SK-N-SH (cell line): Measurements from ENCODE around the gene GNG12. TPM values are rescaled to one million over a fixed set of nuclear protein-coding genes. Genes with fewer than 3 reads are reported as not detected.
A peak's percentile ranks its signal among the peaks of the same experiment; 100 is the strongest.

Source experiments
- CTCF ChIA-PET: fragments of 300-600, 350-600 bp; formaldehyde crosslinking; extraction: SDS; loops from one replicate; lab custom pipeline; 2021; lab: Yijun Ruan, JAX
- POLR2A ChIA-PET: fragments of 350-600 bp; sonication (Branson Sonifier 250); formaldehyde crosslinking; extraction: SDS; loops from one replicate; lab custom pipeline; 2020; ENCODE audit warnings: antibody characterized with exemption, inconsistent platforms; lab: Yijun Ruan, JAX
- DNase-seq: peaks from one replicate; pipeline ENCODE4 v3.0.0; 2012
- H2AFZ ChIP-seq: fragments of 200-600 bp; sonication (generic); 2 replicates; pipeline ENCODE4 v1.8.1; 2016; ENCODE audit warnings: antibody characterized with exemption, mild to moderate bottlenecking, low read depth
- H3F3A ChIP-seq: fragments of 200-600 bp; sonication (generic); replicated peaks from 2 replicates; pipeline ENCODE3; 2016; ENCODE audit warnings: antibody characterized with exemption, mild to moderate bottlenecking; ENCODE audit not compliant: insufficient read depth
- H3K27ac ChIP-seq, 2 experiments: fragments of 200-500 bp in 1 of 2; fragments of 200-600 bp in 1 of 2; sonication (Bioruptor generic) in 1 of 2; sonication (generic), shearing (Covaris generic) in 1 of 2; 2 replicates each; pipeline versions ENCODE4 v1.5.1 to v1.6.1; 2014 to 2016; ENCODE audit warnings: low read depth in 2 of 2, inconsistent platforms in 1 of 2, low read length in 1 of 2, mild to moderate bottlenecking in 1 of 2, mixed read lengths in 1 of 2
- H3K27me3 ChIP-seq: fragments of 200-600 bp; sonication (generic), shearing (Covaris generic); 2 replicates; pipeline ENCODE4 v1.6.1; 2016; ENCODE audit warnings: mixed run types; ENCODE audit not compliant: insufficient read depth
- H3K36me3 ChIP-seq, 2 experiments: fragments of 200-500 bp in 1 of 2; fragments of 200-600 bp in 1 of 2; sonication (Bioruptor generic) in 1 of 2; sonication (generic) in 1 of 2; replicated peaks in 1 of 2; 2 replicates each; pipeline versions ENCODE3 to v1.5.1; 2014 to 2016; ENCODE audit warnings: low read length in 1 of 2, mild to moderate bottlenecking in 1 of 2; ENCODE audit not compliant: insufficient read depth in 2 of 2, control insufficient read depth in 1 of 2
- H3K4me1 ChIP-seq, 2 experiments: fragments of 200-500 bp in 1 of 2; fragments of 200-600 bp in 1 of 2; sonication (Bioruptor generic) in 1 of 2; sonication (generic), shearing (Covaris generic) in 1 of 2; 2 replicates each; pipeline versions ENCODE4 v1.5.1 to v1.6.1; 2014 to 2016; ENCODE audit warnings: low read depth in 1 of 2, low read length in 1 of 2, mixed run types in 1 of 2; ENCODE audit not compliant: insufficient read depth in 2 of 2, control insufficient read depth in 1 of 2
- H3K4me2 ChIP-seq: fragments of 200-600 bp; sonication (generic), shearing (Covaris generic); 2 replicates; pipeline ENCODE4 v1.6.1; 2017; ENCODE audit warnings: mixed run types
- H3K4me3 ChIP-seq, 2 experiments: fragments of 200-500 bp in 1 of 2; fragments of 200-600 bp in 1 of 2; sonication (Bioruptor generic) in 1 of 2; sonication (generic), shearing (Covaris generic) in 1 of 2; 2 replicates each; pipeline versions ENCODE4 v1.5.1 to v1.8.1; 2014 to 2016; ENCODE audit warnings: low read depth in 2 of 2, inconsistent platforms in 1 of 2, low read length in 1 of 2, mild to moderate bottlenecking in 1 of 2, mixed read lengths in 1 of 2, moderate library complexity in 1 of 2
- H3K79me2 ChIP-seq: fragments of 200-600 bp; sonication (generic); 2 replicates; pipeline ENCODE4 v1.8.1; 2017; ENCODE audit warnings: mild to moderate bottlenecking; ENCODE audit not compliant: insufficient read depth
- H3K9ac ChIP-seq: fragments of 200-600 bp; sonication (generic); 2 replicates; pipeline ENCODE4 v1.6.1; 2017; ENCODE audit warnings: mixed run types
- H3K9me2 ChIP-seq: fragments of 200-600 bp; sonication (generic); 2 replicates; pipeline ENCODE4 v1.6.1; 2017; ENCODE audit warnings: mixed run types
- H3K9me3 ChIP-seq: fragments of 200-600 bp; sonication (generic); 2 replicates; pipeline ENCODE4 v1.6.1; 2017; ENCODE audit warnings: mixed run types, mild to moderate bottlenecking, moderate library complexity
- H4K20me1 ChIP-seq: fragments of 200-600 bp; sonication (generic); 2 replicates; pipeline ENCODE4 v1.6.1; 2017; ENCODE audit warnings: mild to moderate bottlenecking, mixed run types; ENCODE audit not compliant: insufficient read depth
- FOXM1 ChIP-seq: IDR thresholded peaks from 2 replicates; pipeline ENCODE4 v1.4.0; 2012; ENCODE audit warnings: low read depth, mild to moderate bottlenecking
- MXI1 ChIP-seq: IDR thresholded peaks from 2 replicates; pipeline ENCODE4 v1.6.1; 2012; ENCODE audit warnings: mild to moderate bottlenecking, low read depth, low read length, improper control_type of control experiment
- RFX5 ChIP-seq: IDR thresholded peaks from 2 replicates; pipeline ENCODE4 v1.6.1; 2012; ENCODE audit warnings: mild to moderate bottlenecking, improper control_type of control experiment, low read length
- SIN3A ChIP-seq: IDR thresholded peaks from 2 replicates; pipeline ENCODE4 v1.6.1; 2012; ENCODE audit warnings: low read depth, mild to moderate bottlenecking, low read length, moderate library complexity, borderline replicate concordance
- WGBS: methylation state at CpG from one replicate; pipeline ENCODE4 v1.1.6; 2017; ENCODE audit warnings: low lambda C conversion rate; 5-methylcytosine and 5-hydroxymethylcytosine counted together
- polyA plus RNA-seq, 3 experiments: library from polyadenylated mRNA; depleted of rRNA; stranded (reverse); fragments of >200 nt; gene quantifications; 2 replicates each; pipeline ENCODE4 v1.2.3, GENCODE V29; 2012
- TF ChIP-seq, protein P1 (sequence below): IDR thresholded peaks from 2 replicates; pipeline ENCODE4 v1.4.0; 2012; ENCODE audit warnings: low read depth, borderline replicate concordance
- TF ChIP-seq, protein P2 (sequence below): IDR thresholded peaks from 2 replicates; pipeline ENCODE4 v1.6.1; 2012; ENCODE audit warnings: mild to moderate bottlenecking, low read depth, low read length, moderate library complexity

GNG12 gene
- polyA plus RNA-seq, 1 of the 3 experiments (the other 2 are of a cell fraction): 41.2 TPM

DNA sequence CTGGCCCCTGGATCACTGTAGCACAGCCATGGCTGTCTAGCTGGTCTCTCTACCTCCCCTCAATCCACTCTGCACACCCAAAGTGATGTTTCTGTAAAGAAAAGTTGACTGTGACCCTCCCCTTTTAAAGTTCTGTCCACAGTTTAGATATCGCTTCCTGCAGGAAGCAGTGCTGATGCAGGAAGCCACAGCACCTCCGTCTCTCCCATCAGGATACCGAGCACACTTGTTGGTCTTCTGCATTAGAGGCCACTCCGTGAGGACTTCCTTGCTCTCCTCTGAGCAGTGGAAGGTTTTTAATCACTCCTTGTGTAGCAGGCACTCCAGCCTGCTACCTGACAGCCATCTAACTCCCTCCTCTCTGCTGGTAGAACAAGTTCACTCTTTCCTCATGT lies 78.7 kb downstream of the GNG12 start:
- ChIA-PET POLR2A (interaction anchor here (0.7 kb wide), 1 partner anchor 68 kb away, joined by 5 read pairs; no protein-coding TSS in a partner anchor), CTCF (interaction anchor here (0.9 to 13.2 kb wide), 3 partner anchors 11 to 217 kb away, joined by 4 to 284 read pairs (median 23); no protein-coding TSS in a partner anchor)
- peaks cover 7 to 24% of the 10 kb centered on the region in 2 experiments for H3K4me1 ChIP-seq
- TF ChIP-seq, protein P1, sequence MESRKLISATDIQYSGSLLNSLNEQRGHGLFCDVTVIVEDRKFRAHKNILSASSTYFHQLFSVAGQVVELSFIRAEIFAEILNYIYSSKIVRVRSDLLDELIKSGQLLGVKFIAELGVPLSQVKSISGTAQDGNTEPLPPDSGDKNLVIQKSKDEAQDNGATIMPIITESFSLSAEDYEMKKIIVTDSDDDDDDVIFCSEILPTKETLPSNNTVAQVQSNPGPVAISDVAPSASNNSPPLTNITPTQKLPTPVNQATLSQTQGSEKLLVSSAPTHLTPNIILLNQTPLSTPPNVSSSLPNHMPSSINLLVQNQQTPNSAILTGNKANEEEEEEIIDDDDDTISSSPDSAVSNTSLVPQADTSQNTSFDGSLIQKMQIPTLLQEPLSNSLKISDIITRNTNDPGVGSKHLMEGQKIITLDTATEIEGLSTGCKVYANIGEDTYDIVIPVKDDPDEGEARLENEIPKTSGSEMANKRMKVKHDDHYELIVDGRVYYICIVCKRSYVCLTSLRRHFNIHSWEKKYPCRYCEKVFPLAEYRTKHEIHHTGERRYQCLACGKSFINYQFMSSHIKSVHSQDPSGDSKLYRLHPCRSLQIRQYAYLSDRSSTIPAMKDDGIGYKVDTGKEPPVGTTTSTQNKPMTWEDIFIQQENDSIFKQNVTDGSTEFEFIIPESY: no peak
- no peak for TF ChIP-seq RFX5
- no peak for TF ChIP-seq SIN3A
- no peak for TF ChIP-seq MXI1
- no peak overlapping the region for H3K9ac ChIP-seq
- 97% methylated on average over 3 of the region's 4 CpGs for WGBS
- H2AFZ ChIP-seq: no peak overlapping the region
- H3K79me2 ChIP-seq: peaks cover 91% of the 10 kb centered on the region
- H3F3A ChIP-seq: peaks cover 20% of the 10 kb centered on the region
- no peak overlapping the region for H3K27ac ChIP-seq
- no peak for DNase-seq
- no peaks in the 10 kb centered on the region for H3K9me3 ChIP-seq
- H3K36me3 ChIP-seq: peaks cover 0 to 6% of the 10 kb centered on the region in 2 experiments
- H3K4me3 ChIP-seq: no peak overlapping the region
- no peaks in the 10 kb centered on the region for H3K27me3 ChIP-seq
- no peaks in the 10 kb centered on the region for H4K20me1 ChIP-seq
- H3K4me2 ChIP-seq: no peak overlapping the region
- no peaks in the 10 kb centered on the region for H3K9me2 ChIP-seq

DNA sequence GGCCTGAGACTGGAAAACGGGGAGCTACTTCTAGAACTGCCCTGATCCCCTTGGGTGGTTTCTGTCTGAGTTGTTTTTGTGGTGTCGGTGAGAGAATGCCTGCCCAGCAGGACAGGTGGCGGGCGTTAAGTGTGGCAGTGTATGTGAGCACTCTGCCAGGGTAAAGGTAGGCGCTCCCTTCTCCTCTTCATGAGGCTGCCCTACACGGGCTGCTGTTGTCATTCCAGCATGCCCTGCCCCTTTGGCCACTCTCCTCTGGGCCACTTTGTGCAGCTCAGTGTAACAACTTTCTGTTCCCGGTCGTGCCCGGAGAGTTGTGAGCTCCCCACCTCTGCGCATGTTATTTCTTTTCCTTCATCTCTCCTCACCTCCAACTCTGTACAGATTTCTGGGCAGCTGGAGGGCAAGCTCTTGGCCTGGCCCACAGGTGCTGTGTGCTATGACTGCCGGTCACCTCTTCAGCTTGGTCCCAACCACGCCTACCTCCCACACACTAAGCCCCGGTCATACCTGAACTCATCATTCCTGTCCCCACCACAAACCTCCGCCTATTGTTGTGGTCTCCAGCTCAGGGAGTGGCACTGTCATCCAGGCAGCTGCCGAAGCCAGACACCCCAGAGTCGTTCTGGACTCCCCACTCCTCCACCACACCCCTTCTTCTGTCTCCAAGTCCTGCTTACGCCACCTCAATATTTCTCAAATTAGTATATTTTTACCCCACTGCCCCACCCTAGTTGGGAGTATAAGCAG lies 79.3 kb downstream of the GNG12 start:
- peaks cover 7 to 30% of the 10 kb centered on the region in 2 experiments for H3K4me1 ChIP-seq

More for the DNA sequence above, 79.3 kb downstream of the GNG12 start:
- H3K9ac ChIP-seq: no peak overlapping the region
- CTCF ChIA-PET: interaction anchor here (0.8 to 13.2 kb wide), 4 partner anchors 12 to 217 kb away, joined by 3 to 284 read pairs (median 14); no protein-coding TSS in a partner anchor
- H3K4me2 ChIP-seq: no peak overlapping the region
- H3K36me3 ChIP-seq: peaks cover 0 to 6% of the 10 kb centered on the region in 2 experiments
- no peaks in the 10 kb centered on the region for H3K27me3 ChIP-seq
- peaks cover 91% of the 10 kb centered on the region for H3K79me2 ChIP-seq
- POLR2A ChIA-PET: interaction anchor here (0.7 kb wide), 1 partner anchor 68 kb away, joined by 5 read pairs; no protein-coding TSS in a partner anchor
- peak overlapping the region in 1 of 2 experiments; percentile 10; a peak in 1 of 4 replicates for H3K27ac ChIP-seq
- no peaks in the 10 kb centered on the region for H3K9me3 ChIP-seq
- TF ChIP-seq, protein P2, sequence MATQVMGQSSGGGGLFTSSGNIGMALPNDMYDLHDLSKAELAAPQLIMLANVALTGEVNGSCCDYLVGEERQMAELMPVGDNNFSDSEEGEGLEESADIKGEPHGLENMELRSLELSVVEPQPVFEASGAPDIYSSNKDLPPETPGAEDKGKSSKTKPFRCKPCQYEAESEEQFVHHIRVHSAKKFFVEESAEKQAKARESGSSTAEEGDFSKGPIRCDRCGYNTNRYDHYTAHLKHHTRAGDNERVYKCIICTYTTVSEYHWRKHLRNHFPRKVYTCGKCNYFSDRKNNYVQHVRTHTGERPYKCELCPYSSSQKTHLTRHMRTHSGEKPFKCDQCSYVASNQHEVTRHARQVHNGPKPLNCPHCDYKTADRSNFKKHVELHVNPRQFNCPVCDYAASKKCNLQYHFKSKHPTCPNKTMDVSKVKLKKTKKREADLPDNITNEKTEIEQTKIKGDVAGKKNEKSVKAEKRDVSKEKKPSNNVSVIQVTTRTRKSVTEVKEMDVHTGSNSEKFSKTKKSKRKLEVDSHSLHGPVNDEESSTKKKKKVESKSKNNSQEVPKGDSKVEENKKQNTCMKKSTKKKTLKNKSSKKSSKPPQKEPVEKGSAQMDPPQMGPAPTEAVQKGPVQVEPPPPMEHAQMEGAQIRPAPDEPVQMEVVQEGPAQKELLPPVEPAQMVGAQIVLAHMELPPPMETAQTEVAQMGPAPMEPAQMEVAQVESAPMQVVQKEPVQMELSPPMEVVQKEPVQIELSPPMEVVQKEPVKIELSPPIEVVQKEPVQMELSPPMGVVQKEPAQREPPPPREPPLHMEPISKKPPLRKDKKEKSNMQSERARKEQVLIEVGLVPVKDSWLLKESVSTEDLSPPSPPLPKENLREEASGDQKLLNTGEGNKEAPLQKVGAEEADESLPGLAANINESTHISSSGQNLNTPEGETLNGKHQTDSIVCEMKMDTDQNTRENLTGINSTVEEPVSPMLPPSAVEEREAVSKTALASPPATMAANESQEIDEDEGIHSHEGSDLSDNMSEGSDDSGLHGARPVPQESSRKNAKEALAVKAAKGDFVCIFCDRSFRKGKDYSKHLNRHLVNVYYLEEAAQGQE: no peak
- TF ChIP-seq FOXM1: no peak
- TF ChIP-seq, all 33 proteins: peak for 0
- Histone ChIP-seq H3F3A (peaks cover 24% of the 10 kb centered on the region), H3K4me3 (no peak overlapping the region), H3K9me2 (no peaks in the 10 kb centered on the region), H2AFZ (no peak overlapping the region), H4K20me1 (no peaks in the 10 kb centered on the region)
- DNase-seq: no peak
- WGBS: 91% methylated on average over 17 of the region's 17 CpGs
